Inferior parietal cortex (tissue), 1 donor: ENCODE results near the gene BPIFB4.
"Not testable (repeated sequence)": the region's sequence is repeated elsewhere in the genome, so short reads cannot be mapped to it uniquely, and the experiment has no call there.

Source experiments
- DNase-seq: peaks from one replicate; pipeline ENCODE4 v3.0.0-alpha.2; 2016; ENCODE audit errors: extremely low spot score

Gene BPIFB4

GRCh38 chr20:33086052-33086722 is 6.7 kb downstream of the BPIFB4 start:
- DNase-seq: no peak

GRCh38 chr20:33091147-33091546 is 11.7 kb downstream of the BPIFB4 start:
- no peak for DNase-seq

- DNase-seq: no peak
Measured at GRCh38 chr20:33091693-33092092, 12.2 kb downstream of the BPIFB4 start.

GRCh38 chr20:33092361-33092760 is 12.9 kb downstream of the BPIFB4 start:
- DNase-seq: no peak

- DNase-seq: no peak
Measured at GRCh38 chr20:33093074-33093473, 13.6 kb downstream of the BPIFB4 start.

- no peak for DNase-seq
Measured at GRCh38 chr20:33093582-33093981, 14.1 kb downstream of the BPIFB4 start.

- no peak for DNase-seq
Measured at GRCh38 chr20:33095249-33095648, 15.8 kb downstream of the BPIFB4 start.

- peak; percentile 82 for DNase-seq
Measured at GRCh38 chr20:33095902-33096584, 16.6 kb downstream of the BPIFB4 start.

- no peak for DNase-seq
Measured at GRCh38 chr20:33097001-33097400, 17.6 kb downstream of the BPIFB4 start.

GRCh38 chr20:33099843-33100538 is 20.5 kb downstream of the BPIFB4 start:
- DNase-seq: no peak

GRCh38 chr20:33103556-33103955 is 24.1 kb downstream of the BPIFB4 start:
- DNase-seq: peak; percentile 7

GRCh38 chr20:33104336-33104735 is 24.9 kb downstream of the BPIFB4 start:
- DNase-seq: no peak

GRCh38 chr20:33105316-33105924 is 26.0 kb downstream of the BPIFB4 start:
- no peak for DNase-seq

GRCh38 chr20:33106058-33106620 is 26.7 kb downstream of the BPIFB4 start:
- not testable (repeated sequence) for DNase-seq

- DNase-seq: no peak
Measured at GRCh38 chr20:33108661-33109060, 29.2 kb downstream of the BPIFB4 start.

- no peak for DNase-seq
Measured at GRCh38 chr20:33110147-33110825, 30.8 kb downstream of the BPIFB4 start.

GRCh38 chr20:33111306-33111705 is 31.9 kb downstream of the BPIFB4 start:
- DNase-seq: no peak

- DNase-seq: no peak
Measured at GRCh38 chr20:33112547-33113386, 33.3 kb downstream of the BPIFB4 start.

- DNase-seq: no peak
Measured at GRCh38 chr20:33113387-33113908, 34.0 kb downstream of the BPIFB4 start.

GRCh38 chr20:33115501-33115900 is 36.1 kb downstream of the BPIFB4 start:
- not testable (repeated sequence) for DNase-seq
